HG02840 (cell line): ENCODE measurements around the gene CTBP1.

Experiments used
- ATAC-seq: cut with Tn5 transposase; IDR thresholded peaks from one replicate; pipeline ENCODE4 v1.9.1; 2021; ENCODE audit warnings: mild to moderate bottlenecking, moderate library complexity, moderate number of reproducible peaks; ENCODE audit not compliant: unreplicated experiment, low FRiP score

CTBP1 gene

GRCh38 chr4:1226144-1226481 is 22.8 kb downstream of the CTBP1 start:
- no peak for ATAC-seq

GRCh38 chr4:1225272-1226143 is 23.4 kb downstream of the CTBP1 start:
- no peak for ATAC-seq

DNA sequence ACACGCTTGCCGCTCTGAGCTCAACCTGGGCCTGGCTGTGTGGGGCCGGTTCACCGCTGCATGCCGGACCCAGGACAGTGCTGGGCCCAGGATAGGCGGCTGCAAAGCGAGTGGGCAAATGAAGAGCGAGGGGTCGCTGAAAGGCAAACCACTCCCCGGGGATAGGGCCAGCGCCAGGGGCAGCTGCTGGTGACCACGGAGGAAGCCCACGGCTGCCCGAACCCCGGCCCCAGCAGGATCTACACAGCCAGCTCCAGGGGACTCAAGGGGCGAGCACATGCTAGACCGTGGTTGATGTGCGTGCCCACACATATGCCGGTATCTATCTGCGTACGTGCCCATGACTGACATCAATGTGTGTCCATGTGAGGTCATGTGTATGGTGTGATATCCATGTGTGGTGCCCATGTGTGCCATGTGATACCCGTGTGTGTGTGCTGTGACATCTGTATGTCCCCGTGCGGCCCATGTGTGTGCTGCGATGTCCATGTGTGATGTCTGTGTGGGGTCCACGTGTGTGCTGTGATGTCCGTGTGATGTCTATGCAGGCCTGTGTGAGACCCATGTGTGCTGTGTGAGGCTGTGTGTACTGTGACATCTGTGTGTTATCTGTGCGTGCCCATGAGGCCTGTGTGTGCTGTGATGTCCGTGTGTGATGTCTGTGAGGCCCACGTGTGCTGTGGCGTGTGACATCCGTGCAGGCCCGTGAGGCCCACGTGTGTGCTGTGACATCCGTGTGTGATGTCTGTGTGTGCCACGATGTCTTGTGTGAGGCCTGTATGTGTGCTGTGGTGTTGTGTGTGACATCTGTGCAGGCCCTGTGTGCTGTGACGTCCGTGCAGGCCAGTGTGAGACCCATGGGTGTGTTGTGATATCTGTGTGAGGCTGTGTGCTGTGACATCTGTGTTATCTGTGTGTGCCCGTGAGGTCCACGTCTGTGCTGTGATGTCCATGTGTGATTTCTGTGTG is 24.8 kb downstream of the CTBP1 start:
- ATAC-seq: no peak

GRCh38 chr4:1222938-1223690 is 25.8 kb downstream of the CTBP1 start:
- no peak for ATAC-seq

GRCh38 chr4:1222036-1222789 is 26.7 kb downstream of the CTBP1 start:
- ATAC-seq: no peak

GRCh38 chr4:1221155-1221870 is 27.6 kb downstream of the CTBP1 start:
- ATAC-seq: no peak

DNA sequence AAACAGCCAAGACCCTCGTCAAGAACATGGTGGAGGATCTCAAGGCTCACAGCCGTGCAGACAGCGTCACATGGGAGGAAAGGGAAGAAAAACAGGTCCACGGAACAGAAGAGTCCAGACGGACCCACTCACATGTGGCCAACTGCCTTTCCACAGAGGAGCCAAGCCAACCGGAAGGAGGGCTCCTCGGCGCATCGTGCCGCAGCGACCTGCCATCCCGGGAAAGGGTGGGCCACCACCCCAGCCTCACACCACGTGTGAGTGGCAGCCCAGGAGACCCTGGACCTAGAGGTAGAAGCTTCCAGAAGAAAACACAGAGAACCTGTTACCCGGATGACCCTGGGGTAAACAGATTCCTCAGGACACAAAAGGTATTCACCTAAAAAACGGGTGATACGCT is 28.4 kb downstream of the CTBP1 start:
- no peak for ATAC-seq

DNA sequence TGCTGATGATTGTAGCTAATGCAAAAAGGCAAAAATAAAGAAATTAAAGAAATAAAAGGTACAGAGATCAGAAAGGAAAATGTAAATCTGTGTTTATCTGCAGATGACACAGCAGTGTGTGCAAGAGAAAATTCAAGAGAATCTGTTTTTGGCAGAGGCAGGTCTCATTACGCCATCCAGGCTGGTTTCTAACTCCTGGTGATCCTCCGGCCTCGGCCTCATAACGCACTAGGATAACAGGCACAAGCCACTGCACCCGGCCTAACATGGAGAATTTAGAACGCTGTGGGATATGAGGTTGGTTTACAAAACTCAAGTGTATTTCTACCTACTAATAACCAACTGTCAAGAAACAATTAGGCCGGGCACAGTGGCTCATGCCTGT is 29.4 kb downstream of the CTBP1 start:
- ATAC-seq: no peak

GRCh38 chr4:1218634-1219565 is 30.0 kb downstream of the CTBP1 start:
- ATAC-seq: peak; percentile 63

- no peak for ATAC-seq
Measured at GRCh38 chr4:1217366-1217765, 31.6 kb downstream of the CTBP1 start.

GRCh38 chr4:1216869-1217294 is 32.0 kb downstream of the CTBP1 start:
- ATAC-seq: no peak

GRCh38 chr4:1216076-1216614 is 32.8 kb downstream of the CTBP1 start:
- ATAC-seq: no peak

DNA sequence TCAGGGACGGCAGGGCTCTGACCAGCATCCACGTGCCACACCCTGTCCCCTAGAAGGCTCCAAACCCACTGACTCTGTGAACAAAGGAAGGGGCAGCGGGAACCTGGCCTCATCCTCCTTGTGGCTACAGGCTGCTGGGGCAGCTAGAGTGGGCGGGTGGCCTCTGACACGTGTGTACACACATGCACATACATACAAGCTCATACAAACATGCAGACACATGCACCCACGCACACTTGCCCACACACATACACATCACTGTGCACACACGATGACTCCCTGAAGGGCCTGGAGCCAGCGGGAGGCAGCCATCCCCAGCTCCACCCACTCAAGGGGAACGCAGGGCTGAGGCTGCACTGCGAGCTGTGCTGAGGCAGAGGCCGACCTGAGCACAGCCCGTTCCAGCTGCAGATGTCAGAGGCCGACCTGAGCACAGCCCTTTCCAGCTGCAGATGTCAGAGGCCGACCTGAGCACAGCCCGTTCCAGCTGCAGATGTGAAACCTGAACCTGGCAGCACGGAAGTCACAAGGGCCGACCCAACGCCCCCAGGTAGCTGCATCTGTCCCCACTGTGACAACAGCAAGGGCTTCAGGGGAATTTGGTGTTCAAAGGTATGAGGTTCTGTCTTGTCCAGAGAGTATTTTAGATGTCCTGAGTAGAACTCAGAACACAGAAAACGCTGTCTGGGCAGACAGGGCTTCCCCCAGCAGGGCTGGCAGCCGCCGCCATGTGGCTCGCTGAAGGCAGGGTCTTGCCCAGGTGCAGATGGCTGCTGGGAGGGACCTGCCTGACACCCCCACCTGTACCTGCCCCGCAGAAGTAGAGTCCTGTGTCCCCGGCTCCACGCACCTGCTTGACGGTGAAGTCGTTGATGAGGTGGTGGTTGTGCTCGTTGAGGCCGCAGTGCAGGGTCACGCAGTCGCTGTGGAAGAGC is 33.5 kb downstream of the CTBP1 start:
- no peak for ATAC-seq

DNA sequence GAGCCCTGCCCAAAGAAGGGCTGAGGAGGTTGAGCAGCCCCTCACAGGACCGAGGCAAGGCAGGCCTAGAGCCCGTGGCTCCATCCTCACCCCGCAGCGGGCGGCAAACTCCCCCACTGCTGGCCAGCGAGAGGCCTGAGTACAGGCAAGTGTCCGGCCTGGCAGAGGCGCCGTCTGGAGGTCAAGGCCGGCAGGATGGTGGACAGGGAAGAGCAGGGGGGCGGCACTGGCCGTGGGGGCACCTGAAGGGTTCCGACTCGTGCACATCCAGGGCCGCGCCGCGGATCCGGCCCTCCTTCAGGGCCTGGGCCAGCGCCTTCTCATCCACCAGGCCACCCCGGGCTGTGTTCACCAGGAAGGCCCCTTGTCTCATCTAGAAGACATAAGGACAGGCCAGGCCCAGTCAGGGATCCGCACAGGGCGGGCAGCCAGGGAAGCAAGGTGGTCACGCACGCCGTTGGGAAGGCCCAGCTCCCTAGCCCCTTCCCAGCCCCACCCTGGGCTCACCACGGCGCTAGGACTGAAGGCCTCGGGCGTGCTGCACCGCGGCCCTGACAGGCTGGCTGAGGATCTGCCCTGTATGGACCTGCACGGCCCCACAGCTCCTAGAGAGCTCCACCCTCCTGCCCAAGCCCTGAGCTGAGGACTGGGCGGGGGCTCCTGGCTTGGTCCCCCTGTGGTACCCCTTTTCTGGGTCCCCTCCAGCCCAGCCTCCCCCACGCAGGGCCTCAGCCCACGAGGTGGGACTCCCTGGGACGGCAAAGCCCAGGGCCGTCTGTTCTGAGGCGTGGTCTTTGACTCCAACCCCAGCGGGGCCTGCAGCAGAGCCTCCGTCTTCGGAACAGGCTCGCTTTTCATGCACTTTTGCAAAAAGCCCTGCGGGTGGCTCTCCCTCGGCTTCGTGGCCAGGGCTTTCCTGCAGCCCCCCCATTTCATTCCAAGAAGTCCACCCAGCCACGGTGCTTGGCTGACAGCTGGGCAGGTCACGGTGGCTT is 34.5 kb downstream of the CTBP1 start:
- ATAC-seq: no peak

GRCh38 chr4:1213336-1213995 is 35.5 kb downstream of the CTBP1 start:
- ATAC-seq: no peak
